ENCODE data around the gene DGCR2.

Gene DGCR2

GRCh38 chr22:19062943-19063308, 59.3 kb downstream of the DGCR2 start:
- H3K27ac ChIP-seq (ENCODE audit: low read depth, low read length) = no peak overlapping the region
- no peaks in the 10 kb centered on the region for H3K4me1 ChIP-seq (ENCODE audit: control insufficient read depth, insufficient read depth, low read length)
- no peaks in the 10 kb centered on the region for H3K27me3 ChIP-seq (ENCODE audit: control insufficient read depth, insufficient read depth, low read length)
- H3K9ac ChIP-seq (ENCODE audit: low read length) = no peak overlapping the region
- peaks cover 53% of the 10 kb centered on the region for H3K36me3 ChIP-seq (ENCODE audit: control insufficient read depth, insufficient read depth, low read length)
- no peak overlapping the region for H3K4me3 ChIP-seq (ENCODE audit: low read length)

GRCh38 chr22:19062139-19062942, 59.9 kb downstream of the DGCR2 start:
- Histone ChIP-seq H3K4me1 (ENCODE audit: control insufficient read depth, insufficient read depth, low read length) (no peaks in the 10 kb centered on the region), H3K27ac (ENCODE audit: low read depth, low read length) (no peak overlapping the region), H3K36me3 (ENCODE audit: control insufficient read depth, insufficient read depth, low read length) (peaks cover 56% of the 10 kb centered on the region), H3K27me3 (ENCODE audit: control insufficient read depth, insufficient read depth, low read length) (no peaks in the 10 kb centered on the region), H3K9ac (ENCODE audit: low read length) (no peak overlapping the region), H3K4me3 (ENCODE audit: low read length) (no peak overlapping the region)

GRCh38 chr22:19061471-19062138, 60.6 kb downstream of the DGCR2 start:
- Histone ChIP-seq H3K27me3 (ENCODE audit: control insufficient read depth, insufficient read depth, low read length) (no peaks in the 10 kb centered on the region), H3K27ac (ENCODE audit: low read depth, low read length) (no peak overlapping the region), H3K4me3 (ENCODE audit: low read length) (no peak overlapping the region), H3K36me3 (ENCODE audit: control insufficient read depth, insufficient read depth, low read length) (peaks cover 58% of the 10 kb centered on the region), H3K4me1 (ENCODE audit: control insufficient read depth, insufficient read depth, low read length) (no peaks in the 10 kb centered on the region), H3K9ac (ENCODE audit: low read length) (no peak overlapping the region)

GRCh38 chr22:19060356-19061009, 61.7 kb downstream of the DGCR2 start:
- no peak overlapping the region for H3K27ac ChIP-seq (ENCODE audit: low read depth, low read length)
- H3K36me3 ChIP-seq (ENCODE audit: control insufficient read depth, insufficient read depth, low read length) = peaks cover 58% of the 10 kb centered on the region
- no peak overlapping the region for H3K4me3 ChIP-seq (ENCODE audit: low read length)

GRCh38 chr22:19059481-19060278, 62.5 kb downstream of the DGCR2 start:
- H3K4me1 ChIP-seq (ENCODE audit: control insufficient read depth, insufficient read depth, low read length) = no peaks in the 10 kb centered on the region
- H3K27ac ChIP-seq (ENCODE audit: low read depth, low read length) = no peak overlapping the region
- H3K9ac ChIP-seq (ENCODE audit: low read length) = no peak overlapping the region
- H3K36me3 ChIP-seq (ENCODE audit: control insufficient read depth, insufficient read depth, low read length) = peaks cover 56% of the 10 kb centered on the region
- H3K4me3 ChIP-seq (ENCODE audit: low read length) = no peak overlapping the region
- H3K27me3 ChIP-seq (ENCODE audit: control insufficient read depth, insufficient read depth, low read length) = no peaks in the 10 kb centered on the region

More at GRCh38 chr22:19060356-19061009, 61.7 kb downstream of the DGCR2 start:
- H3K27me3 ChIP-seq (ENCODE audit: control insufficient read depth, insufficient read depth, low read length) = no peaks in the 10 kb centered on the region
- H3K4me1 ChIP-seq (ENCODE audit: control insufficient read depth, insufficient read depth, low read length) = no peaks in the 10 kb centered on the region
- no peak overlapping the region for H3K9ac ChIP-seq (ENCODE audit: low read length)

GRCh38 chr22:19058713-19059451, 63.3 kb downstream of the DGCR2 start:
- H3K36me3 ChIP-seq (ENCODE audit: control insufficient read depth, insufficient read depth, low read length) = peaks cover 48% of the 10 kb centered on the region
- H3K9ac ChIP-seq (ENCODE audit: low read length) = no peak overlapping the region
- no peak overlapping the region for H3K27ac ChIP-seq (ENCODE audit: low read depth, low read length)
- no peak overlapping the region for H3K4me3 ChIP-seq (ENCODE audit: low read length)
- H3K27me3 ChIP-seq (ENCODE audit: control insufficient read depth, insufficient read depth, low read length) = no peaks in the 10 kb centered on the region
- no peaks in the 10 kb centered on the region for H3K4me1 ChIP-seq (ENCODE audit: control insufficient read depth, insufficient read depth, low read length)

GRCh38 chr22:19057999-19058491, 64.2 kb downstream of the DGCR2 start:
- peaks cover 46% of the 10 kb centered on the region for H3K36me3 ChIP-seq (ENCODE audit: control insufficient read depth, insufficient read depth, low read length)
- no peaks in the 10 kb centered on the region for H3K27me3 ChIP-seq (ENCODE audit: control insufficient read depth, insufficient read depth, low read length)
- H3K27ac ChIP-seq (ENCODE audit: low read depth, low read length) = no peak overlapping the region
- no peak overlapping the region for H3K9ac ChIP-seq (ENCODE audit: low read length)
- no peaks in the 10 kb centered on the region for H3K4me1 ChIP-seq (ENCODE audit: control insufficient read depth, insufficient read depth, low read length)
- no peak overlapping the region for H3K4me3 ChIP-seq (ENCODE audit: low read length)

GRCh38 chr22:19057539-19057938, 64.7 kb downstream of the DGCR2 start:
- peaks cover 43% of the 10 kb centered on the region for H3K36me3 ChIP-seq (ENCODE audit: control insufficient read depth, insufficient read depth, low read length)
- no peaks in the 10 kb centered on the region for H3K4me1 ChIP-seq (ENCODE audit: control insufficient read depth, insufficient read depth, low read length)
- H3K27me3 ChIP-seq (ENCODE audit: control insufficient read depth, insufficient read depth, low read length) = no peaks in the 10 kb centered on the region
- H3K9ac ChIP-seq (ENCODE audit: low read length) = no peak overlapping the region
- no peak overlapping the region for H3K4me3 ChIP-seq (ENCODE audit: low read length)
- H3K27ac ChIP-seq (ENCODE audit: low read depth, low read length) = no peak overlapping the region

- Histone ChIP-seq H3K9ac (ENCODE audit: low read length) (no peak overlapping the region), H3K27me3 (ENCODE audit: control insufficient read depth, insufficient read depth, low read length) (no peaks in the 10 kb centered on the region), H3K4me3 (ENCODE audit: low read length) (no peak overlapping the region), H3K4me1 (ENCODE audit: control insufficient read depth, insufficient read depth, low read length) (no peaks in the 10 kb centered on the region), H3K27ac (ENCODE audit: low read depth, low read length) (no peak overlapping the region), H3K36me3 (ENCODE audit: control insufficient read depth, insufficient read depth, low read length) (peaks cover 39% of the 10 kb centered on the region)
Measured at GRCh38 chr22:19056951-19057401, 65.2 kb downstream of the DGCR2 start.

- Histone ChIP-seq H3K9ac (ENCODE audit: low read length) (no peak overlapping the region), H3K27ac (ENCODE audit: low read depth, low read length) (no peak overlapping the region), H3K36me3 (ENCODE audit: control insufficient read depth, insufficient read depth, low read length) (peaks cover 38% of the 10 kb centered on the region)
Measured at GRCh38 chr22:19055801-19056200, 66.4 kb downstream of the DGCR2 start.

GRCh38 chr22:19052941-19053541, 69.2 kb downstream of the DGCR2 start:
- no peak overlapping the region for H3K27ac ChIP-seq (ENCODE audit: low read depth, low read length)
- no peak overlapping the region for H3K9ac ChIP-seq (ENCODE audit: low read length)
- peaks cover 21% of the 10 kb centered on the region for H3K36me3 ChIP-seq (ENCODE audit: control insufficient read depth, insufficient read depth, low read length)
- H3K4me3 ChIP-seq (ENCODE audit: low read length) = no peak overlapping the region
- no peaks in the 10 kb centered on the region for H3K27me3 ChIP-seq (ENCODE audit: control insufficient read depth, insufficient read depth, low read length)
- H3K4me1 ChIP-seq (ENCODE audit: control insufficient read depth, insufficient read depth, low read length) = no peaks in the 10 kb centered on the region

More at GRCh38 chr22:19055801-19056200, 66.4 kb downstream of the DGCR2 start:
- no peak overlapping the region for H3K4me3 ChIP-seq (ENCODE audit: low read length)
- no peaks in the 10 kb centered on the region for H3K4me1 ChIP-seq (ENCODE audit: control insufficient read depth, insufficient read depth, low read length)
- H3K27me3 ChIP-seq (ENCODE audit: control insufficient read depth, insufficient read depth, low read length) = no peaks in the 10 kb centered on the region

All from rectal smooth muscle tissue (tissue), 1 donor.